OCI-LY1 (cell line): ENCODE measurements around the gene TBC1D8B.

Experiments used
- H2AFZ ChIP-seq: fragments of 200-600 bp; sonication (generic), shearing (Covaris generic); 2 replicates; pipeline ENCODE4 v1.6.0; 2014; ENCODE audit warnings: antibody characterized with exemption, mild to moderate bottlenecking, low read length
- H3F3A ChIP-seq: fragments of 200-600 bp; sonication (generic), shearing (Covaris generic); 2 replicates; pipeline ENCODE4 v1.6.0; 2014; ENCODE audit warnings: mild to moderate bottlenecking, antibody characterized with exemption, low read length, moderate library complexity; ENCODE audit not compliant: insufficient read depth
- H3K27ac ChIP-seq: fragments of 200-600 bp; sonication (generic); 2 replicates; pipeline ENCODE4 v1.5.1; 2014; ENCODE audit warnings: low read length, mixed run types, mild to moderate bottlenecking, low read depth; ENCODE audit not compliant: poor library complexity, severe bottlenecking
- H3K27me3 ChIP-seq: fragments of 200-600 bp; sonication (generic); 2 replicates; pipeline ENCODE4 v1.6.0; 2014; ENCODE audit warnings: antibody characterized with exemption, mild to moderate bottlenecking, low read length, moderate library complexity; ENCODE audit not compliant: insufficient read depth
- H3K36me3 ChIP-seq: fragments of 200-600 bp; sonication (generic); 2 replicates; pipeline ENCODE4 v1.6.1; 2014; ENCODE audit warnings: mild to moderate bottlenecking, antibody characterized with exemption, low read length, moderate library complexity, mixed read lengths; ENCODE audit not compliant: insufficient read depth
- H3K4me1 ChIP-seq: fragments of 200-600 bp; sonication (generic); 2 replicates; pipeline ENCODE4 v1.5.1; 2014; ENCODE audit warnings: mild to moderate bottlenecking, low read length, moderate library complexity; ENCODE audit not compliant: insufficient read depth, severe bottlenecking
- H3K4me2 ChIP-seq: fragments of 200-600 bp; sonication (generic), shearing (Covaris generic); 2 replicates; pipeline ENCODE4 v1.6.1; 2014; ENCODE audit warnings: low read length
- H3K4me3 ChIP-seq: fragments of 200-600 bp; sonication (generic); 2 replicates; pipeline ENCODE4 v1.5.1; 2014; ENCODE audit warnings: low read length, low read depth, mild to moderate bottlenecking, mixed read lengths; ENCODE audit not compliant: poor library complexity, severe bottlenecking
- H3K79me2 ChIP-seq: fragments of 200-600 bp; shearing (Covaris generic); 2 replicates; pipeline ENCODE4 v1.6.1; 2016; ENCODE audit warnings: mixed run types, low read length, mixed read lengths; ENCODE audit not compliant: insufficient read depth
- H3K9ac ChIP-seq: fragments of 200-600 bp; sonication (generic), shearing (Covaris generic); 2 replicates; pipeline ENCODE4 v1.6.1; 2014; ENCODE audit warnings: mild to moderate bottlenecking, low read length, mixed read lengths
- H3K9me2 ChIP-seq: fragments of 200-600 bp; sonication (generic), shearing (Covaris generic); 2 replicates; pipeline ENCODE4 v1.6.1; 2014; ENCODE audit warnings: low read depth, mild to moderate bottlenecking, low read length, mixed read lengths
- H3K9me3 ChIP-seq: fragments of 200-600 bp; shearing (Covaris generic); 2 replicates; pipeline ENCODE4 v1.6.1; 2014; ENCODE audit warnings: low read length, mixed read lengths
- H4K20me1 ChIP-seq: fragments of 200-600 bp; sonication (generic), shearing (Covaris generic); 2 replicates; pipeline ENCODE4 v1.6.0; 2016; ENCODE audit warnings: mild to moderate bottlenecking, low read length; ENCODE audit not compliant: insufficient read depth
- EZH2 ChIP-seq: fragments of 200-600 bp; sonication (generic), shearing (Covaris generic); IDR thresholded peaks from 2 replicates; pipeline ENCODE4 v1.8.0; 2017; ENCODE audit warnings: borderline replicate concordance, mixed run types, mild to moderate bottlenecking, antibody characterized with exemption, low read length, moderate library complexity, mixed read lengths
- TF ChIP-seq, protein P1 (sequence below): fragments of 200-600 bp; sonication (generic), shearing (Covaris generic); IDR thresholded peaks from 2 replicates; pipeline ENCODE4 v1.5.1; 2017; ENCODE audit warnings: mild to moderate bottlenecking, antibody characterized with exemption, low read length, moderate library complexity, mixed read lengths

The TBC1D8B gene

GRCh38 chrX:106906361-106906760 is 103.9 kb downstream of the TBC1D8B start:
- TF ChIP-seq, protein P1, sequence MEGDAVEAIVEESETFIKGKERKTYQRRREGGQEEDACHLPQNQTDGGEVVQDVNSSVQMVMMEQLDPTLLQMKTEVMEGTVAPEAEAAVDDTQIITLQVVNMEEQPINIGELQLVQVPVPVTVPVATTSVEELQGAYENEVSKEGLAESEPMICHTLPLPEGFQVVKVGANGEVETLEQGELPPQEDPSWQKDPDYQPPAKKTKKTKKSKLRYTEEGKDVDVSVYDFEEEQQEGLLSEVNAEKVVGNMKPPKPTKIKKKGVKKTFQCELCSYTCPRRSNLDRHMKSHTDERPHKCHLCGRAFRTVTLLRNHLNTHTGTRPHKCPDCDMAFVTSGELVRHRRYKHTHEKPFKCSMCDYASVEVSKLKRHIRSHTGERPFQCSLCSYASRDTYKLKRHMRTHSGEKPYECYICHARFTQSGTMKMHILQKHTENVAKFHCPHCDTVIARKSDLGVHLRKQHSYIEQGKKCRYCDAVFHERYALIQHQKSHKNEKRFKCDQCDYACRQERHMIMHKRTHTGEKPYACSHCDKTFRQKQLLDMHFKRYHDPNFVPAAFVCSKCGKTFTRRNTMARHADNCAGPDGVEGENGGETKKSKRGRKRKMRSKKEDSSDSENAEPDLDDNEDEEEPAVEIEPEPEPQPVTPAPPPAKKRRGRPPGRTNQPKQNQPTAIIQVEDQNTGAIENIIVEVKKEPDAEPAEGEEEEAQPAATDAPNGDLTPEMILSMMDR, result no peak
- TF ChIP-seq EZH2, result no peak
- Histone ChIP-seq H3K27ac (no peak overlapping the region), H3K4me3 (no peak overlapping the region), H4K20me1 (no peaks in the 10 kb centered on the region), H3K4me2 (no peak overlapping the region), H3K27me3 (no peaks in the 10 kb centered on the region), H3K9ac (no peak overlapping the region), H3K4me1 (no peaks in the 10 kb centered on the region), H3F3A (no peaks in the 10 kb centered on the region), H3K9me3 (no peaks in the 10 kb centered on the region), H3K9me2 (no peaks in the 10 kb centered on the region), H3K79me2 (no peaks in the 10 kb centered on the region), H2AFZ (no peak overlapping the region), H3K36me3 (no peaks in the 10 kb centered on the region)

DNA sequence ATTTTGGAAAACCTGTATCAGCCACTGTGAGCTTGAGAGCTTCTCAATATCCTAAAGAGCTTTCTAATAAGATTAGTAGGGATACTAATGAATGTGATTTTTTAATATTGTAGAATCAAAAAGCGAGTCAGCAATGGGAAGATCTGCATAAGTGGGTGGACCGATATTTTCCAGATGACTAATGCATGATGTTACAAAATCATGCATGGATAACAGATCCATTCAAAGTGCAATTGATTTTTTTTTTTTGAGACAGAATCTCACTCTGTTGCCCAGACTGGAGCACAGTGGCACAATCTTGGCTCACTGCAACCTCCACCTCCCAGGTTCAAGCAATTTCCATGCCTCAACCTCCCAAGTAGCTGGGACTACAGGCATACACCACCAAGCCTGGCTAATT is 110.4 kb downstream of the TBC1D8B start:
- H3K9me3 ChIP-seq, result no peaks in the 10 kb centered on the region
- TF ChIP-seq, protein P1, result no peak
- no peaks in the 10 kb centered on the region for H3F3A ChIP-seq
- no peak overlapping the region for H3K4me3 ChIP-seq
- no peaks in the 10 kb centered on the region for H3K9me2 ChIP-seq
- H3K27ac ChIP-seq, result no peak overlapping the region
- H3K9ac ChIP-seq, result no peak overlapping the region
- H3K4me2 ChIP-seq, result no peak overlapping the region
- H3K27me3 ChIP-seq, result no peaks in the 10 kb centered on the region
- no peak overlapping the region for H2AFZ ChIP-seq
- no peaks in the 10 kb centered on the region for H3K36me3 ChIP-seq
- no peaks in the 10 kb centered on the region for H3K79me2 ChIP-seq
- no peaks in the 10 kb centered on the region for H3K4me1 ChIP-seq
- no peaks in the 10 kb centered on the region for H4K20me1 ChIP-seq

DNA sequence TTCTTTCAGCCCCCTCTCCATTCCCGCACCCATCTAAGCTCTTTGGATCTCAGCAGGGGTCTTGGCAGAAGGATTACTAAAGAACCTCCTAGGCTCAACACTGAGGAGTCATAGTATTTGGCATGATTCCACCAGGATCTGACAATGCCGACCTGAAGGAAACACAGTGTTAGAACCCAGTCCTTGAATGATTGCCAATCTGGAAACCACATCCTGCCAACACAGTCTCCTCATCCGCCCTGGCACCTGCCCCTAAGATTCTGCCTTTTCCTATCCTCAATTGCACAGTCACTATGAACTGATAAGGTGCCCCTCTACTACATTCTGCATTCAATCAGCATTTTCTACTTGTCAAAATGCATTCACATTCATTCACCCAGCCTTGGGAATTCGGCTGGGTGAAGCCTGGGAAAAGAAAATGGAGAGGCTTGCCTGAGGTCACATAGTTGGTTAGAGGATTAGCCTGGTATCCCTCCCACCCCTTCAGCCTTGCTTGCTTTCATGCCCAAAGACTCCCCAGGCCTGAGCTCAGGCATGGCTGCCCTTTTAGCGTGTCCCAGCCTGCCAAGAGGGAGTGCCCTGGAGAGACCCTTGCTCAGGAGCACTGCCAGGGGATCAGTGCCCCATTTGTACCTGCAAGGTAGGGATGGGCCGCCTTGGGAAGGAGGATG is 115.5 kb downstream of the TBC1D8B start:
- Histone ChIP-seq H3K27me3 (no peaks in the 10 kb centered on the region), H3K36me3 (no peaks in the 10 kb centered on the region), H3K4me1 (no peaks in the 10 kb centered on the region), H3K9me2 (no peaks in the 10 kb centered on the region), H3K79me2 (no peaks in the 10 kb centered on the region), H2AFZ (no peak overlapping the region), H3K4me3 (no peak overlapping the region), H3K4me2 (no peak overlapping the region), H3K9ac (no peak overlapping the region), H3F3A (no peaks in the 10 kb centered on the region), H3K9me3 (no peaks in the 10 kb centered on the region), H4K20me1 (no peaks in the 10 kb centered on the region), H3K27ac (no peak overlapping the region)
- no peak for TF ChIP-seq EZH2
- TF ChIP-seq, protein P1, result no peak
